ENCODE measurements around the gene CSNK1A1. TPM values are rescaled to one million over a fixed set of nuclear protein-coding genes. Genes with fewer than 3 reads are reported as not detected.

Gene CSNK1A1
- total RNA-seq, 2 experiments from 2014 or later: 176 to 187 TPM

DNA sequence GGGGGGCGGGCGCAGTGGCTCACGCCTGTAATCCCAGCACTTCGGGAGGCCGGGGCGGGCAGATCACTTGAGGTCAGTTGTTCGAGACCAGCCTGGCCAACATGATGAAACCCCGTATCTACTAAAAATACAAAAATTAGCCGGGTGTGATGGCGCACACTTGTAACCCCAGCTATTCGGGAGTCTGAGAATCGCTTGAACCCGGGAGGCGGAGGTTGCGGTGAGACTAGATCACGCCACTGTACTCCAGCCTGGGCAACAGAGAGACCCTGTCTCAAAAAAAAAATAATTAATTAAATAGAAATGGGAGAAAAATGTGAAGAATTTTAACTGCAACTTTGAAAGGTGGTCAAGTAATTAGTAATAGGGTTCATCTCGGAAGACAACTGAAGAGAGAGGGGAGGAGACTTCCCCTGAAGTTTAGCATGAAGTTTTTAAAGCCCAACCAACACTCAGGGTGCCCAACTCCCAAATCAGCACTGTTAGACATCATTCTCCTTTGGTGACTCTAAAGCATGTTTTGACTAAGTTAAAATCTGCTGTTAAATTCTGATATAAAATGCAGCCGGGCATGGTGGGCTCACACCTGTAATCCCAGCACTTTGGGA, 1.4 kb upstream of the CSNK1A1 start:
- POLR2A ChIA-PET: interaction anchor here (0.7 to 3.1 kb wide), 6 partner anchors 10 to 208 kb away, joined by 3 to 14 read pairs (median 4); partner anchors contain the start of gene GRPEL2
- CTCF ChIA-PET (ENCODE audit: unreplicated experiment): interaction anchor here (0.5 kb wide), 1 partner anchor 86 kb away, joined by 3 read pairs; no protein-coding TSS in a partner anchor
- H2AFZ ChIP-seq (ENCODE audit: low read length): no peak overlapping the region
- peaks cover 45% of the 10 kb centered on the region for H3K79me2 ChIP-seq (ENCODE audit: insufficient read depth, low read depth, low read length)
- peak overlapping the region; percentile 84 for H3K4me2 ChIP-seq (ENCODE audit: low read length)
- peak overlapping the region; percentile 98 for H3K4me3 ChIP-seq (ENCODE audit: low read depth, low read length, poor library complexity, severe bottlenecking)
- no peaks in the 10 kb centered on the region for H3K9me3 ChIP-seq (ENCODE audit: low read length)
- no peak for DNase-seq (ENCODE audit: low spot score)
- H4K20me1 ChIP-seq (ENCODE audit: insufficient read depth, low read length): peaks cover 9% of the 10 kb centered on the region; the same call in 1 of the 2 replicates
- H3K36me3 ChIP-seq (ENCODE audit: insufficient read depth, low read length): peaks cover 33% of the 10 kb centered on the region
- H3K27ac ChIP-seq (ENCODE audit: low read depth, low read length, poor library complexity, severe bottlenecking): no peak overlapping the region
- intact Hi-C loops (cut with micrococcal nuclease; ENCODE audit: unreplicated experiment): loop anchor here (5.0 kb wide), 3 partner anchors 205 to 720 kb away; partner anchors contain the start of genes GRPEL2, HMGXB3 and TIGD6
- no peak for TF ChIP-seq EZH2phosphoT487 (IDR thresholded peaks at IDR 0.05; ENCODE audit: borderline replicate concordance, low read depth, low read length)
- TF ChIP-seq, protein P1, sequence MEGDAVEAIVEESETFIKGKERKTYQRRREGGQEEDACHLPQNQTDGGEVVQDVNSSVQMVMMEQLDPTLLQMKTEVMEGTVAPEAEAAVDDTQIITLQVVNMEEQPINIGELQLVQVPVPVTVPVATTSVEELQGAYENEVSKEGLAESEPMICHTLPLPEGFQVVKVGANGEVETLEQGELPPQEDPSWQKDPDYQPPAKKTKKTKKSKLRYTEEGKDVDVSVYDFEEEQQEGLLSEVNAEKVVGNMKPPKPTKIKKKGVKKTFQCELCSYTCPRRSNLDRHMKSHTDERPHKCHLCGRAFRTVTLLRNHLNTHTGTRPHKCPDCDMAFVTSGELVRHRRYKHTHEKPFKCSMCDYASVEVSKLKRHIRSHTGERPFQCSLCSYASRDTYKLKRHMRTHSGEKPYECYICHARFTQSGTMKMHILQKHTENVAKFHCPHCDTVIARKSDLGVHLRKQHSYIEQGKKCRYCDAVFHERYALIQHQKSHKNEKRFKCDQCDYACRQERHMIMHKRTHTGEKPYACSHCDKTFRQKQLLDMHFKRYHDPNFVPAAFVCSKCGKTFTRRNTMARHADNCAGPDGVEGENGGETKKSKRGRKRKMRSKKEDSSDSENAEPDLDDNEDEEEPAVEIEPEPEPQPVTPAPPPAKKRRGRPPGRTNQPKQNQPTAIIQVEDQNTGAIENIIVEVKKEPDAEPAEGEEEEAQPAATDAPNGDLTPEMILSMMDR (conservative IDR thresholded peaks at IDR 0.05; ENCODE audit: low read length): no peak
- BruUV-seq (replicated peaks): no TSS peak
- peaks cover 22% of the 10 kb centered on the region for H3K4me1 ChIP-seq (ENCODE audit: insufficient read depth, low read length, poor library complexity, severe bottlenecking)
- no peaks in the 10 kb centered on the region for H3K9me2 ChIP-seq (ENCODE audit: insufficient read depth, low read length)

DNA sequence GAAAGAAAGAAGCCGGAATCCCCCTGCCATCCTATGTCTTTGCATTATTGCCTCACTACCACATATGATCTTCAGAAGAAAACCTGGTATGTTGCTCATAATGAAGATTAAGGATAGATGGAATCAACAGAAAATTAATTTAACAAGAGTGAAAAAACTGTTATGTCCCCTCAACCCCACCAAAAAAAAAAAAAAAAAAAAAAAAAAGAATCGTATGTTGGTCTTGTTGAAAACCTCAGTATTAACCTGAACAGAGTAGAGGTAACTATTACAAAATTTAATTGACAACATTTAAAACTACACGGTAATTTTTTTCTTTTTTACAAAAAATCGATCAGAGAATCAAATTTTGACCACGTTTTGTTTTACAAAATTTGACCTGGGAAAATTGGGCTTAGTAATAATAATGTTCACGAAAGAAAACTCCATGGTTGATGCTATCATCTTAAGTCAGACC, 827 bp upstream of the CSNK1A1 start:
- TF ChIP-seq, protein P1 (conservative IDR thresholded peaks at IDR 0.05; ENCODE audit: low read length): peak; percentile 45; the same call in 1 of the 2 replicates
- TF ChIP-seq EZH2phosphoT487 (IDR thresholded peaks at IDR 0.05; ENCODE audit: borderline replicate concordance, low read depth, low read length): no peak
- Histone ChIP-seq H3K4me3 (ENCODE audit: low read depth, low read length, poor library complexity, severe bottlenecking) (peak overlapping the region; percentile 98), H3K4me1 (ENCODE audit: insufficient read depth, low read length, poor library complexity, severe bottlenecking) (peaks cover 28% of the 10 kb centered on the region), H3K79me2 (ENCODE audit: insufficient read depth, low read depth, low read length) (peaks cover 51% of the 10 kb centered on the region), H3K4me2 (ENCODE audit: low read length) (peak overlapping the region; percentile 84), H3K9me3 (ENCODE audit: low read length) (no peaks in the 10 kb centered on the region), H3K9me2 (ENCODE audit: insufficient read depth, low read length) (no peaks in the 10 kb centered on the region), H4K20me1 (ENCODE audit: insufficient read depth, low read length) (peaks cover 14% of the 10 kb centered on the region; the same call in 1 of the 2 replicates), H3K36me3 (ENCODE audit: insufficient read depth, low read length) (peaks cover 39% of the 10 kb centered on the region), H2AFZ (ENCODE audit: low read length) (peak overlapping the region; percentile 59; the same call in 1 of the 2 replicates), H3K27ac (ENCODE audit: low read depth, low read length, poor library complexity, severe bottlenecking) (peak overlapping the region; percentile 83)
- ChIA-PET POLR2A (interaction anchor here (0.7 to 3.1 kb wide), 14 partner anchors 9 to 210 kb away, joined by 3 to 14 read pairs (median 4); partner anchors contain the start of gene GRPEL2), CTCF (ENCODE audit: unreplicated experiment) (no interaction called here)
- no peak for DNase-seq (ENCODE audit: low spot score)
- intact Hi-C loops (cut with micrococcal nuclease; ENCODE audit: unreplicated experiment): loop anchor here (5.0 kb wide), 3 partner anchors 205 to 720 kb away; partner anchors contain the start of genes GRPEL2, HMGXB3 and TIGD6
- BruUV-seq (replicated peaks): TSS peak; percentile 90
